Sigmoid colon (tissue), 7 donors: ENCODE measurements around the gene NPLOC4. TPM values are rescaled to one million over a fixed set of nuclear protein-coding genes. Genes with fewer than 3 reads are reported as not detected.

Experiments
- DNase-seq: peaks from one replicate; pipeline ENCODE4 v3.0.0-alpha.2; 2019
- H3K27ac ChIP-seq, 4 donors: fragments of 200-600 bp; sonication (generic); one replicate each; pipeline ENCODE4 v1.5.1; 2016 to 2019; ENCODE audit warnings: mild to moderate bottlenecking in 1 of 4
- H3K27me3 ChIP-seq, 3 donors: fragments of 200-600 bp; sonication (generic); one replicate each; pipeline ENCODE4 v1.5.1; 2019; ENCODE audit warnings: mild to moderate bottlenecking in 1 of 3
- H3K36me3 ChIP-seq, 4 donors: fragments of 200-600 bp; sonication (generic); one replicate each; pipeline ENCODE4 v1.5.1; 2016 to 2019
- H3K4me1 ChIP-seq, 4 donors: fragments of 200-600 bp; sonication (generic); one replicate each; pipeline ENCODE4 v1.5.1; 2017 to 2019
- H3K4me3 ChIP-seq, 4 donors: fragments of 200-600 bp; sonication (generic); one replicate each; pipeline ENCODE4 v1.5.1; 2017 to 2019; ENCODE audit warnings: mild to moderate bottlenecking in 2 of 4, moderate library complexity in 1 of 4
- H3K9me3 ChIP-seq, 4 donors: fragments of 200-600 bp in 3 of 4; sonication (generic) in 3 of 4; one replicate each; pipeline versions ENCODE4 v1.5.1 to v1.6.1; 2013 to 2019
- CTCF ChIP-seq, 4 experiments: fragments of 450-650 bp in 3 of 4; fragments of 200-600 bp in 1 of 4; IDR thresholded peaks; one replicate each; pipeline ENCODE4 v1.5.1; 2016 to 2019; ENCODE audit warnings: antibody characterized with exemption in 4 of 4, mild to moderate bottlenecking in 3 of 4, moderate library complexity in 2 of 4
- EP300 ChIP-seq, 4 donors: sonication (generic); formaldehyde crosslinking; IDR thresholded peaks; one replicate each; pipeline ENCODE4 v1.6.1; 2017; ENCODE audit warnings: antibody characterized with exemption in 4 of 4
- POLR2A ChIP-seq, 2 donors: fragments of 450-650 bp; IDR thresholded peaks; one replicate each; pipeline ENCODE4 v1.6.1; 2016; ENCODE audit warnings: antibody characterized with exemption in 2 of 2, mild to moderate bottlenecking in 2 of 2, moderate library complexity in 2 of 2
- POLR2AphosphoS5 ChIP-seq, 4 donors: sonication (generic); formaldehyde crosslinking; IDR thresholded peaks; one replicate each; pipeline ENCODE4 v1.6.1; 2017; ENCODE audit warnings: antibody characterized with exemption in 4 of 4
- whole genome bisulfite sequencing, 2 donors: extraction: QIAGEN DNeasy Blood & Tissue Kit; methylation state at CpG; one replicate each; pipeline ENCODE4 v1.1.7; 2013; 5-methylcytosine and 5-hydroxymethylcytosine counted together
- intact Hi-C: fragments of 100-400 bp; cut with DNase I; formaldehyde crosslinking; loops from one replicate; pipeline ENCODE4 v1.15.1; 2023
- polyA plus RNA-seq, 3 donors: library from polyadenylated mRNA; stranded (reverse); fragments of 200-250 nt; gene quantifications; one replicate each; pipeline ENCODE4 v1.2.3, GENCODE V29; 2013
- total RNA-seq, 4 donors: library from RNA; depleted of rRNA; stranded (reverse); fragments of >200 nt; gene quantifications; one replicate each; pipeline ENCODE4 v1.1.0, GENCODE V29; 2016
- donor health status: healthy with polysubstance abuse.
- donor health status: Bipolar disorder and iron deficiency.
- donor health status: healthy.

NPLOC4 gene
- total and polyA plus RNA-seq, 7 donors, result 19.8 to 59.7 (median 51.7) TPM

GRCh38 chr17:81683584-81684441 lies 46.9 kb upstream of the NPLOC4 start, which contains the start of the genes ARL16 and HGS:
Gene ARL16, minus strand, starts transcription at chr17:81683797. Its CDS starts 44 bp downstream, at chr17:81683753.
Gene HGS, plus strand, starts transcription at chr17:81684011. Its CDS starts 56 bp downstream, at chr17:81684067.
- 1% methylated on average over 112 of the region's 112 CpGs for WGBS, 2 donors
- Histone ChIP-seq H3K4me3 (peak within 1 kb of the TSS; percentile 75 to 97 (median 86)), H3K36me3 (peaks cover 12 to 42% (median 27%) of the 10 kb centered on the region in 4 donors), H3K27ac (peak within 1 kb of the TSS; percentile 81 to 93 (median 86)), H3K9me3 (no peaks in the 10 kb centered on the region), H3K27me3 (no peaks in the 10 kb centered on the region), H3K4me1 (peaks cover 0 to 32% (median 31%) of the 10 kb centered on the region in 4 donors)
- peak; percentile 99 for DNase-seq
- intact Hi-C loops, result loop anchor here (2.0 to 5.0 kb wide), 2 partner anchors 19 to 47 kb away; partner anchors contain the start of genes MRPL12, NPLOC4 and TSPAN10
- peak in 1 of 2 donors; percentile 54 for TF ChIP-seq POLR2A (IDR thresholded peaks at IDR 0.05)
- TF ChIP-seq EP300 (IDR thresholded peaks at IDR 0.05), result no peak
- peak; percentile 58 to 89 (median 84) for TF ChIP-seq POLR2AphosphoS5 (IDR thresholded peaks at IDR 0.05)

DNA sequence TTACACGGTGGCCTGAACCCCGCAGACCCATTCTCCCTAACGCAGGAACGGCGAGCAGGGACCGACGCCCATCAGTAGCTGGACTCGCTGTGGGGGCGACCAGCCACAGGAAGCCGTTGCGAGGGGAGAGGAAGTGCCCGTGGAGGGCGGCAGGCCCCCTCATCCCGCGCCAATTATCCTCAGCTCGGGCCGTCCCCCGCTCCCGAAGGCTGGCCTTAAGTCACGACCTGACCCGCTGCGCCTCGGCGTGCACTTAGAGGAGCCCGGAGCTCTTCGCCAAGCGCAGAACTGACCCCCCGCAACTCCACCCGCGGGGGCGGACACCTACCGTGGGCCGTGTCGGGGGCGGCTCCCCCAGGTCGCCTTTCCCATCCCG lies 46.3 kb upstream of the NPLOC4 start:
- H3K9me3 ChIP-seq, result no peaks in the 10 kb centered on the region
- no peak for DNase-seq
- H3K36me3 ChIP-seq, result peaks cover 12 to 36% (median 21%) of the 10 kb centered on the region in 4 donors
- peak overlapping the region; percentile 81 to 93 (median 84) for H3K27ac ChIP-seq
- no peaks in the 10 kb centered on the region for H3K27me3 ChIP-seq
- WGBS, 2 donors, result 0 to 1% methylated on average over 37 of the region's 37 CpGs
- intact Hi-C loops, result loop anchor here (5.0 kb wide), 1 partner anchor 46 kb away; the partner anchor contains the start of genes NPLOC4 and TSPAN10
- TF ChIP-seq POLR2A (IDR thresholded peaks at IDR 0.05) (no peak), POLR2AphosphoS5 (IDR thresholded peaks at IDR 0.05) (no peak), CTCF (IDR thresholded peaks at IDR 0.05) (no peak), EP300 (IDR thresholded peaks at IDR 0.05) (no peak)
- H3K4me1 ChIP-seq, result peaks cover 0 to 32% (median 31%) of the 10 kb centered on the region in 4 donors
- peak overlapping the region; percentile 75 to 97 (median 86) for H3K4me3 ChIP-seq

DNA sequence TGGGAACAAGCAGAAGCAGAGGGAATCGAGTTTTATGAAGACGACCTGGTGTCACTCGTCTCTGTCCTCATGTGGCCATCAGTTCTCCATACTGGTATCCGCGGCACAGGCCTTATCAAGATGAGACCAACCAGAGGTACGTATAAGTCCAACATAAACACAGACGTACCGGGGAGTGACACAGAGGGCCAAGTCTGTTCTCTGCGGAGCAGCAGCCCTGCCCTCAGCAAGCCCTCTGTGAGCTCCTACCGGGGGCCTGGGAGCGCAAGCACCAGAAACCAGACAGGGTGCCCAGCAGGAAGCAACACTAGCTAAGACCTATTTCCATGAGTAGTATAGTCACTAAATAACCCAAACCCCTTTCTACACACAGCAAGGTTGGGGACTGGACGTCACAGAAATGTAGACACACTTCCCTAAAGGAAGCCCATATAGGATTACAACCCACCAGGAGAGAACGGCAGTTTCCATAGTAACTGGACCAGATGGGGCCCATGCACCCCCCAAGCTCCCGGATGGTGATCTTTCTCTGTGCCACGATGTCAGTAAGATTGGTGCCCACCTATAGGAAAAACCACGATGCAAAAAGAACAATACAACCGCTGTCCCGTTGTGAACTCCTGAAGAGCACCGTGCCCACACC lies 45.8 kb upstream of the NPLOC4 start:
- Histone ChIP-seq H3K27ac (peak overlapping the region; percentile 81 to 93 (median 84)), H3K27me3 (no peaks in the 10 kb centered on the region), H3K4me3 (peak overlapping the region; percentile 75 to 97 (median 86)), H3K9me3 (no peaks in the 10 kb centered on the region), H3K4me1 (peaks cover 0 to 32% (median 31%) of the 10 kb centered on the region in 4 donors), H3K36me3 (peaks cover 12 to 31% (median 16%) of the 10 kb centered on the region in 4 donors)
- no peak for DNase-seq
- 42 to 47% methylated on average over 19 of the region's 19 CpGs for WGBS, 2 donors
- intact Hi-C loops, result loop anchor here (5.0 kb wide), 1 partner anchor 45 kb away; the partner anchor contains the start of genes NPLOC4 and TSPAN10
- TF ChIP-seq EP300 (IDR thresholded peaks at IDR 0.05), result no peak
- TF ChIP-seq CTCF (IDR thresholded peaks at IDR 0.05), result no peak
- TF ChIP-seq POLR2AphosphoS5 (IDR thresholded peaks at IDR 0.05), result no peak
- TF ChIP-seq POLR2A (IDR thresholded peaks at IDR 0.05), result no peak

GRCh38 chr17:81681672-81682071 lies 44.8 kb upstream of the NPLOC4 start:
- no peak for TF ChIP-seq EP300 (IDR thresholded peaks at IDR 0.05)
- TF ChIP-seq CTCF (IDR thresholded peaks at IDR 0.05), result no peak
- no peak for TF ChIP-seq POLR2AphosphoS5 (IDR thresholded peaks at IDR 0.05)
- TF ChIP-seq POLR2A (IDR thresholded peaks at IDR 0.05), result no peak

More at GRCh38 chr17:81681672-81682071, 44.8 kb upstream of the NPLOC4 start:
- Histone ChIP-seq H3K36me3 (peaks cover 5 to 21% (median 7%) of the 10 kb centered on the region in 4 donors), H3K27me3 (no peaks in the 10 kb centered on the region), H3K27ac (no peak overlapping the region), H3K9me3 (no peaks in the 10 kb centered on the region), H3K4me3 (no peak overlapping the region), H3K4me1 (peaks cover 0 to 32% (median 31%) of the 10 kb centered on the region in 4 donors)
- DNase-seq, result no peak
- intact Hi-C loops, result loop anchor here (5.0 kb wide), 1 partner anchor 44 kb away; the partner anchor contains the start of genes NPLOC4 and TSPAN10
- WGBS, 2 donors, result 89 to 90% methylated on average over 17 of the region's 17 CpGs
